ENCODE measurements around the gene MAGEB2.

DNA sequence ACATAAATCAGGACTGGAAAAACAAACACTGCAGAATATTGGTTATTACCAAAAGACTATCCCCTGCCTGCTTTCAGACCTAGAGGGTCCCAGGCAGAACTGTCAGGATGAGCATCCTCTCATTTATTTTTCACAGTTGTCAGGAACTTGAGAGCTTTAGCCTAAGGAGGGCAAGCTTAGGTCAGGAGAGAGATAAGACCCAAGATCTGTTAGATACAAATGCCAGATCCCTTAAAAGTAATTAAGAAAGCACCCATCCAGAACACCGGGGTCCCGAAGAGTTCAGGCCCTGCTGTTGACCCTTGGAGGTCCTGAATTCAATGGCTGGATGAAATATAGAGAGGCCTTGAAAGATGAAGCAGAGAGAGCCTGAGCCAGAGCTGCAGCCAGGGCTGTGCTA is 9.2 kb downstream of the MAGEB2 start:
- TF ChIP-seq, protein P1, sequence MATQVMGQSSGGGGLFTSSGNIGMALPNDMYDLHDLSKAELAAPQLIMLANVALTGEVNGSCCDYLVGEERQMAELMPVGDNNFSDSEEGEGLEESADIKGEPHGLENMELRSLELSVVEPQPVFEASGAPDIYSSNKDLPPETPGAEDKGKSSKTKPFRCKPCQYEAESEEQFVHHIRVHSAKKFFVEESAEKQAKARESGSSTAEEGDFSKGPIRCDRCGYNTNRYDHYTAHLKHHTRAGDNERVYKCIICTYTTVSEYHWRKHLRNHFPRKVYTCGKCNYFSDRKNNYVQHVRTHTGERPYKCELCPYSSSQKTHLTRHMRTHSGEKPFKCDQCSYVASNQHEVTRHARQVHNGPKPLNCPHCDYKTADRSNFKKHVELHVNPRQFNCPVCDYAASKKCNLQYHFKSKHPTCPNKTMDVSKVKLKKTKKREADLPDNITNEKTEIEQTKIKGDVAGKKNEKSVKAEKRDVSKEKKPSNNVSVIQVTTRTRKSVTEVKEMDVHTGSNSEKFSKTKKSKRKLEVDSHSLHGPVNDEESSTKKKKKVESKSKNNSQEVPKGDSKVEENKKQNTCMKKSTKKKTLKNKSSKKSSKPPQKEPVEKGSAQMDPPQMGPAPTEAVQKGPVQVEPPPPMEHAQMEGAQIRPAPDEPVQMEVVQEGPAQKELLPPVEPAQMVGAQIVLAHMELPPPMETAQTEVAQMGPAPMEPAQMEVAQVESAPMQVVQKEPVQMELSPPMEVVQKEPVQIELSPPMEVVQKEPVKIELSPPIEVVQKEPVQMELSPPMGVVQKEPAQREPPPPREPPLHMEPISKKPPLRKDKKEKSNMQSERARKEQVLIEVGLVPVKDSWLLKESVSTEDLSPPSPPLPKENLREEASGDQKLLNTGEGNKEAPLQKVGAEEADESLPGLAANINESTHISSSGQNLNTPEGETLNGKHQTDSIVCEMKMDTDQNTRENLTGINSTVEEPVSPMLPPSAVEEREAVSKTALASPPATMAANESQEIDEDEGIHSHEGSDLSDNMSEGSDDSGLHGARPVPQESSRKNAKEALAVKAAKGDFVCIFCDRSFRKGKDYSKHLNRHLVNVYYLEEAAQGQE (IDR thresholded peaks at IDR 0.05; ENCODE audit: low read depth, low read length) = no peak
- TF ChIP-seq RELA (IDR thresholded peaks at IDR 0.05; ENCODE audit: borderline replicate concordance, partially characterized antibody) (no peak), HDGF (IDR thresholded peaks at IDR 0.05) (no peak), POLR2AphosphoS5 (IDR thresholded peaks at IDR 0.05; ENCODE audit: low read length) (no peak), BHLHE40 (IDR thresholded peaks at IDR 0.05; ENCODE audit: borderline replicate concordance in 1 of 2, low read depth in 2 of 2, low read length in 1 of 2) (no peak), CREM (IDR thresholded peaks at IDR 0.05; ENCODE audit: low read depth) (no peak)

All from GM12878 (cell line).